SH-SY5Y (cell line): ENCODE measurements around the gene RASA2.

Source experiments
- GATA2 ChIP-seq: IDR thresholded peaks from 2 replicates; pipeline ENCODE4 v1.6.1; 2011; ENCODE audit warnings: mild to moderate bottlenecking, low read depth, low read length
- GATA3 ChIP-seq: IDR thresholded peaks from 2 replicates; pipeline ENCODE4 v1.6.1; 2011; ENCODE audit warnings: low read depth, mild to moderate bottlenecking, low read length, moderate library complexity

DNA sequence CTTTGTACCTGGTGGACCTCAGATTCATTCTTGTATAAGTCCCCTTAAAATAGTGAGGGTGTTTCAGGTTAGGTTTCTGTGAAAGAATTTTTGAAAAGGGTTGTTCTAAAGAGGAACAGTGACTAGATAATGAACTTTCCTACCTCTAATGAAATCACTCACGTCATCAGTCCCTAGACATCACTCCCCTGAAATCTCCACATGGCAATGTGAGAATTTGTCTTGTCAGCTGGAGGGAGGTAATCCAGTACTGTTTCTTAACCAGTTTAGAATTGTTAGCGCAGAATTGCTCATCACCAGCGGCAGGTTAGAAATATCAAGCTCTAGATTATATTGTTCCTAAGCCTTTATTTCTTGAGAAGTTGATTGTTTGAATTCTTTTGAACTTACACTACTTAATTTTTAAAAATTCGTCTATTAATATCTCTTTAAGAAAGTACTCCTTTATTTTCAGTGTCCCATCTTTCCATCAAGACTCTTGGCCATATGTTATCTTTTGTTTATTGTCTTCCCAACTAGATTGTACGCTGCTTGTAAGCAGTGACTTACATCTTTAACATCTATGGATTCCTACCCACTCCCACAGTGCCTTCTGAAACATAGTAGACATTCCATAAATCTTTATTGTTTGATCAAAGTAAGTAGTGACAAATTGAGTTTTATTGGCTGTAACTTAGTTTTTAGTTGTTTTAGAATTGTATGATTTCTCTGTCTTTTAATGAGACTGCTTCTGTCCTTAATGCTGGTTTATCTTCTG lies 52.8 kb downstream of the RASA2 start:
- TF ChIP-seq GATA2 (no peak), GATA3 (no peak)
